ENCODE measurements around the gene FOXD2. TPM values are rescaled to one million over a fixed set of nuclear protein-coding genes. Genes with fewer than 3 reads are reported as not detected.

FOXD2 gene
- total and polyA plus RNA-seq, 7 experiments from 2014 or later, result 0.05 to 0.59 (median 0.22) TPM

DNA sequence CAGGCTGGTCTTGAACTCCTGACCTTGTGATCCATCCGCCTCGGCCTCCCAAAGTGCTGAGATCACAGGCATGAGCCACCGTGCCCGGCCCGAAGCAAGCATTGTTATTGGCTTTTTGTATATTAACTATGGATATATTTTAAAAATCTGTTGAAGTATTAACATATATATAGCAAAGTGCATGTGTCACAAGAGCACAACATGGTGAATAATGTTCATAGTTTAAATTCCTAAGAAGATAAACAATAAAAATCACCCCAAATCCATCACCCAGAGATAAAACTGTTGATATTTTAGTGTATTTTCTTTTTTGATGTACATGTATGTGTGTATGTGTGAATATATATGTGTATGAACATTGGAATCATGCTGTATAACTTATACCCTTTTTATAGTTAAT is 30.9 kb upstream of the FOXD2 start:
- Mint-ChIP-seq H3K4me3 (no peak overlapping the region), H3K4me1 (no peaks in the 10 kb centered on the region), H3K36me3 (no peaks in the 10 kb centered on the region), H3K9me3 (no peaks in the 10 kb centered on the region), H3K27me3 (peaks cover 13 to 40% (median 16%) of the 10 kb centered on the region in 5 donors), H3K27ac (no peak overlapping the region)
- ATAC-seq, result no peak
- DNase-seq, result no peak
- no peaks in the 10 kb centered on the region for H3K9me3 ChIP-seq (ENCODE audit: control insufficient read depth in 2 of 3, low read length in 3 of 3)
- no peaks in the 10 kb centered on the region for H3K27me3 ChIP-seq (ENCODE audit: control insufficient read depth in 2 of 2, insufficient read depth in 2 of 2, low read length in 2 of 2)
- ChIA-PET CTCF (no interaction called here), POLR2A (interaction anchor here (0.7 kb wide), 1 partner anchor 131 kb away, joined by 3 read pairs; no protein-coding TSS in a partner anchor)
- no peak overlapping the region for H3K27ac ChIP-seq (ENCODE audit: low read depth, low read length)
- no peaks in the 10 kb centered on the region for H3K4me1 ChIP-seq (ENCODE audit: control insufficient read depth in 2 of 2, insufficient read depth in 2 of 2, low read length in 2 of 2)
- intact Hi-C loops (cut with micrococcal nuclease), result no loop called here
- no peaks in the 10 kb centered on the region for H3K36me3 ChIP-seq (ENCODE audit: control insufficient read depth in 2 of 3, insufficient read depth in 3 of 3, low read length in 3 of 3)
- no peak overlapping the region for H3K4me3 ChIP-seq (ENCODE audit: low read length)

DNA sequence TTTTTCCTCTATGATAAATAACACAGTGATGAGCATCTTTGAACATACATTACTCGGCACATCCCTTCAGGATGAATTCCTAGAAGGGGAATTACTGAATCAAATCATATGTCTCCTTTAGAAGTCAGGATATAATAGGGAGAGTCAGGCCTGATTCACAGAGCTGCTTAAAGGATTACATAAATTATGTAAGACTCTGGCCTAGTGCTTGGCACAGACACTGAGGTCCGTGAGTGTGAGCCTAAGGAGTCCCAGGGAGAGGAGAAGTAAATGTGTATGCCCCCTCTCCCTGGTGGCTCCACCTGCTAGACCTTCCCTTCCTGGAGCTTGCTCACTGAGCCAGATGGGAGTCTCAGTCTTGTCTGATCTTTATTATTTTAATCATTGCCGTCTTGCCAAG is 30.4 kb upstream of the FOXD2 start:
- no peak for ATAC-seq
- H3K27me3 Mint-ChIP-seq, result peaks cover 11 to 35% (median 14%) of the 10 kb centered on the region in 5 donors

DNA sequence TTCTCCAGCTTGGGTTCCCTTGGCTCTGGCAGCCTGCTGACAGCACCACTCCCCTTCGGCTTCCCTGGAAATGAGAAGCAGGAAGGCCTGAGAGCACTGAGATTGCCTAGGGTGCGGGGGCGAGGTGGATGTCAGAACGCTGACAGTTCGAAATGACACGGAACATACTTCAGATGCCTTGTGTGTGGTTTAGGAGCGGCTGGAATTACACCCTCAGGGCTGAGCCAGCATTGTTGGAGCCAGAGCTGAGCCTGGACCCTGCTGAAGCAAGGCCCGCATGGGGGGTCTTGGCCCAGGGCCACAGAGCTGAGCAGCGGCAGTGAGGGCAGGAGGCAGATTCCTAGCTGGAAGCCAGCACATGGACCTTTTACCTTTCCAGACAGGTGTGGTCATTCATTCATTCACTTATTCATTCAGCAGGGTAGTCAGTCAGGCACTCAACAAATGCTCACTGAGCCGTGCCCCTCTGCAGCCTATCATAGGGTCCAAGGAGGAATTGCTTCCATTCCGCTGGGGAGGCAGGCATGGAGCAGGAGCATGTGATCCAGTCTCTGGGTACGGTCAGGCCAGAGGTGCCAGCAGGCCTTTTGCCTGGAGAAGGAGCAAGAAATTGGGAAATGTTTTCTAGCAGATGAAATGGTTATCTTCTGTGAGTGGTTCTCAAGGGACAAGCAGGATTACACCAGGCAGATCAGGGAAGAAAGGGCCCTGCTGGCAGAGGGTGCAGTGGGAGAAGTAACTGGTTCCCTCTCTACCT is 28.4 kb upstream of the FOXD2 start:
- H3K4me1 Mint-ChIP-seq, result no peaks in the 10 kb centered on the region
- Histone ChIP-seq H3K9me3 (ENCODE audit: control insufficient read depth in 2 of 3, low read length in 3 of 3) (no peaks in the 10 kb centered on the region), H3K4me1 (ENCODE audit: control insufficient read depth in 2 of 2, insufficient read depth in 2 of 2, low read length in 2 of 2) (no peaks in the 10 kb centered on the region), H3K4me3 (ENCODE audit: low read length) (no peak overlapping the region), H3K27me3 (ENCODE audit: control insufficient read depth in 2 of 2, insufficient read depth in 2 of 2, low read length in 2 of 2) (no peaks in the 10 kb centered on the region), H3K36me3 (ENCODE audit: control insufficient read depth in 2 of 3, insufficient read depth in 3 of 3, low read length in 3 of 3) (no peaks in the 10 kb centered on the region), H3K27ac (ENCODE audit: low read depth, low read length) (no peak overlapping the region)
- ATAC-seq (no peak), DNase-seq (no peak)
- no peak overlapping the region for H3K4me3 Mint-ChIP-seq
- intact Hi-C loops (cut with micrococcal nuclease), result no loop called here
- peaks cover 20 to 42% (median 25%) of the 10 kb centered on the region in 5 donors for H3K27me3 Mint-ChIP-seq
- ChIA-PET POLR2A (no interaction called here), CTCF (no interaction called here)
- H3K9me3 Mint-ChIP-seq, result no peaks in the 10 kb centered on the region
- H3K36me3 Mint-ChIP-seq, result no peaks in the 10 kb centered on the region
- H3K27ac Mint-ChIP-seq, result no peak overlapping the region

More for the DNA sequence above, 30.4 kb upstream of the FOXD2 start:
- H3K27ac ChIP-seq (ENCODE audit: low read depth, low read length), result no peak overlapping the region
- CTCF ChIA-PET, result no interaction called here
- no peak overlapping the region for H3K4me3 Mint-ChIP-seq
- intact Hi-C loops (cut with micrococcal nuclease), result no loop called here
- POLR2A ChIA-PET, result interaction anchor here (0.7 kb wide), 1 partner anchor 131 kb away, joined by 3 read pairs; no protein-coding TSS in a partner anchor
- no peaks in the 10 kb centered on the region for H3K36me3 Mint-ChIP-seq
- no peaks in the 10 kb centered on the region for H3K4me1 Mint-ChIP-seq
- no peaks in the 10 kb centered on the region for H3K36me3 ChIP-seq (ENCODE audit: control insufficient read depth in 2 of 3, insufficient read depth in 3 of 3, low read length in 3 of 3)
- H3K9me3 ChIP-seq (ENCODE audit: control insufficient read depth in 2 of 3, low read length in 3 of 3), result no peaks in the 10 kb centered on the region
- no peak overlapping the region for H3K27ac Mint-ChIP-seq
- H3K9me3 Mint-ChIP-seq, result no peaks in the 10 kb centered on the region
- no peaks in the 10 kb centered on the region for H3K27me3 ChIP-seq (ENCODE audit: control insufficient read depth in 2 of 2, insufficient read depth in 2 of 2, low read length in 2 of 2)
- DNase-seq, result no peak
- H3K4me3 ChIP-seq (ENCODE audit: low read length), result no peak overlapping the region
- H3K4me1 ChIP-seq (ENCODE audit: control insufficient read depth in 2 of 2, insufficient read depth in 2 of 2, low read length in 2 of 2), result no peaks in the 10 kb centered on the region

DNA sequence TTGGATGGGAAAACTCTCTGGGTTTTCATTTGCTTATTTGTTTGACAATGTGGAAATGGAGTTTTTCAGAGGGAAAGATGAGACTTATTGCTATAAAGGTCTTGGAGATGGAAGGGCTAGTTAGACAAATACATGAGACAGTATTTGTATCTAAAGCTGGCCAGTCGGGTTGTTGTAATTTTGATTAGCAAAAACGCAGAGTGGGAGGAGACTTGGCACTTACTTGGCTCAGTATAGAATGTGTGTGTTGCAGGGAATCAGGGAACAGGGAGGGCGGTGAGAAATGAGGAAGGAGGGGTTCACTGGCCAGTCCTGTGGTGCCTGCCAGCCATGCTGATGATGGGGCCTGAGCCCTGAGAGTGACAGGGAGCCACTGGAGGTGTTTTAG is 27.8 kb upstream of the FOXD2 start:
- no peaks in the 10 kb centered on the region for H3K36me3 ChIP-seq (ENCODE audit: control insufficient read depth in 2 of 3, insufficient read depth in 3 of 3, low read length in 3 of 3)
- Mint-ChIP-seq H3K27me3 (peaks cover 17 to 46% (median 27%) of the 10 kb centered on the region in 5 donors), H3K4me3 (no peak overlapping the region), H3K9me3 (no peaks in the 10 kb centered on the region), H3K4me1 (no peaks in the 10 kb centered on the region), H3K27ac (no peak overlapping the region), H3K36me3 (no peaks in the 10 kb centered on the region)
- no peaks in the 10 kb centered on the region for H3K9me3 ChIP-seq (ENCODE audit: control insufficient read depth in 2 of 3, low read length in 3 of 3)
- DNase-seq (no peak), ATAC-seq (no peak)
- no peak overlapping the region for H3K4me3 ChIP-seq (ENCODE audit: low read length)
- H3K27ac ChIP-seq (ENCODE audit: low read depth, low read length), result no peak overlapping the region
- POLR2A ChIA-PET, result no interaction called here
- CTCF ChIA-PET, result no interaction called here
- no peaks in the 10 kb centered on the region for H3K27me3 ChIP-seq (ENCODE audit: control insufficient read depth in 2 of 2, insufficient read depth in 2 of 2, low read length in 2 of 2)
- no peaks in the 10 kb centered on the region for H3K4me1 ChIP-seq (ENCODE audit: control insufficient read depth in 2 of 2, insufficient read depth in 2 of 2, low read length in 2 of 2)
- intact Hi-C loops (cut with micrococcal nuclease), result no loop called here

DNA sequence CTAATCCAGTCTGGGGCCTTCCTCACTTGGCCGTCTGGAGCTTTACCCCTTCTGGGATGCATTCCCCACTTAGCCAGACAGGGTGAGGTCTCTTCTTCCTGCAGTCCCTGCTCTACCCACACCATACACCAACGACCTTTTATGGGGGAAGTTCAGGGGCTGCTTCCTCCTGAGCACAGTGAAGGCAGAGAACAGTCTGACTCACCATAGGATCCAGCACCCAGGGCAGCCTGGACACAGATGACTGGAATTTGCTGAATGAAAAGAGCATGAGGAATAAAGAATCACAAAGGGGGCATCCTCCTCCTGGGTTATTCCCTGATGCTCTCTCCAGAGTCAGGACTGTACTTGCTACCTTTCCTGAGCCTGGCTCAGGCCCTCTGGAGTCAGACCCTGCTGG is 26.4 kb upstream of the FOXD2 start:
- peaks cover 23 to 51% (median 29%) of the 10 kb centered on the region in 5 donors for H3K27me3 Mint-ChIP-seq
- H3K4me3 Mint-ChIP-seq, result no peak overlapping the region
- H3K27ac Mint-ChIP-seq, result no peak overlapping the region
- no peaks in the 10 kb centered on the region for H3K4me1 ChIP-seq (ENCODE audit: control insufficient read depth in 2 of 2, insufficient read depth in 2 of 2, low read length in 2 of 2)
- no peak overlapping the region for H3K27ac ChIP-seq (ENCODE audit: low read depth, low read length)
- ChIA-PET POLR2A (no interaction called here), CTCF (interaction anchor here (1.1 kb wide), 1 partner anchor 13 kb away, joined by 3 read pairs; no protein-coding TSS in a partner anchor)
- intact Hi-C loops (cut with micrococcal nuclease), result no loop called here
- ATAC-seq, result no peak
- H3K9me3 ChIP-seq (ENCODE audit: control insufficient read depth in 2 of 3, low read length in 3 of 3), result no peaks in the 10 kb centered on the region
- H3K27me3 ChIP-seq (ENCODE audit: control insufficient read depth in 2 of 2, insufficient read depth in 2 of 2, low read length in 2 of 2), result no peaks in the 10 kb centered on the region
- H3K36me3 ChIP-seq (ENCODE audit: control insufficient read depth in 2 of 3, insufficient read depth in 3 of 3, low read length in 3 of 3), result no peaks in the 10 kb centered on the region
- no peak for DNase-seq
- no peak overlapping the region for H3K4me3 ChIP-seq (ENCODE audit: low read length)
- H3K36me3 Mint-ChIP-seq, result no peaks in the 10 kb centered on the region
- H3K4me1 Mint-ChIP-seq, result peaks cover 0 to 6% (median 0%) of the 10 kb centered on the region in 7 donors
- H3K9me3 Mint-ChIP-seq, result no peaks in the 10 kb centered on the region

GRCh38 chr1:47412437-47412836 is 25.4 kb upstream of the FOXD2 start:
- no peaks in the 10 kb centered on the region for H3K36me3 Mint-ChIP-seq
- no peak for ATAC-seq
- no peak overlapping the region for H3K27ac Mint-ChIP-seq
- Histone ChIP-seq H3K4me1 (ENCODE audit: control insufficient read depth in 2 of 2, insufficient read depth in 2 of 2, low read length in 2 of 2) (no peaks in the 10 kb centered on the region), H3K36me3 (ENCODE audit: control insufficient read depth in 2 of 3, insufficient read depth in 3 of 3, low read length in 3 of 3) (no peaks in the 10 kb centered on the region), H3K9me3 (ENCODE audit: control insufficient read depth in 2 of 3, low read length in 3 of 3) (no peaks in the 10 kb centered on the region), H3K27me3 (ENCODE audit: control insufficient read depth in 2 of 2, insufficient read depth in 2 of 2, low read length in 2 of 2) (no peaks in the 10 kb centered on the region), H3K4me3 (ENCODE audit: low read length) (no peak overlapping the region), H3K27ac (ENCODE audit: low read depth, low read length) (no peak overlapping the region)
- intact Hi-C loops (cut with micrococcal nuclease), result no loop called here
- H3K9me3 Mint-ChIP-seq, result no peaks in the 10 kb centered on the region
- POLR2A ChIA-PET, result no interaction called here
- no peak for DNase-seq
- H3K4me1 Mint-ChIP-seq, result peaks cover 0 to 10% (median 3%) of the 10 kb centered on the region in 7 donors
- peaks cover 27 to 56% (median 32%) of the 10 kb centered on the region in 5 donors for H3K27me3 Mint-ChIP-seq
- H3K4me3 Mint-ChIP-seq, result no peak overlapping the region
- CTCF ChIA-PET, result interaction anchor here (0.6 to 1.1 kb wide), 2 partner anchors 12 to 47 kb away, joined by 3 to 5 read pairs; no protein-coding TSS in a partner anchor
